Heart right ventricle (tissue), 16 donors: ENCODE data around the gene OS9. TPM values are rescaled to one million over a fixed set of nuclear protein-coding genes. Genes with fewer than 3 reads are reported as not detected.
A peak's percentile ranks its signal among the peaks of the same experiment; 100 is the strongest.

Experiments
- ATAC-seq, 8 donors: fragments of 200-7000 bp; cut with Tn5 transposase; one replicate each; pipeline ENCODE4 v1.9.1; 2020; ENCODE audit warnings: mild to moderate bottlenecking in 8 of 8, moderate library complexity in 8 of 8, moderate number of reproducible peaks in 1 of 8
- DNase-seq, 2 donors: peaks; one replicate each; pipeline ENCODE4 v3.0.0-alpha.2; 2020
- H3K27ac ChIP-seq, 10 donors: fragments of 200-600 bp; sonication (generic) in 2 of 10; one replicate each; pipeline versions ENCODE4 v1.5.0 to v1.8.0; 2020 to 2022; ENCODE audit warnings: mild to moderate bottlenecking in 3 of 10
- H3K27me3 ChIP-seq, 7 donors: fragments of 200-600 bp; one replicate each; pipeline ENCODE4 v1.8.0; 2021 to 2022; ENCODE audit warnings: mild to moderate bottlenecking in 2 of 7
- H3K36me3 ChIP-seq, 9 donors: fragments of 200-600 bp; sonication (generic) in 1 of 9; one replicate each; pipeline versions ENCODE4 v1.5.0 to v1.8.0; 2020 to 2022; ENCODE audit warnings: mild to moderate bottlenecking in 2 of 9
- H3K4me1 ChIP-seq, 9 donors: fragments of 200-600 bp; sonication (generic) in 1 of 9; one replicate each; pipeline versions ENCODE4 v1.5.0 to v1.8.0; 2020 to 2022; ENCODE audit warnings: mild to moderate bottlenecking in 4 of 9
- H3K4me3 ChIP-seq, 10 donors: fragments of 200-600 bp; sonication (generic) in 2 of 10; one replicate each; pipeline versions ENCODE4 v1.5.0 to v1.8.0; 2020 to 2022; ENCODE audit warnings: mild to moderate bottlenecking in 7 of 10, moderate library complexity in 2 of 10
- H3K9me3 ChIP-seq, 11 donors: fragments of 200-600 bp in 10 of 11; sonication (generic) in 2 of 11; one replicate each; pipeline versions ENCODE4 v1.5.0 to v1.8.0; 2013 to 2022; ENCODE audit warnings: mild to moderate bottlenecking in 2 of 11, control low read depth in 1 of 11, moderate library complexity in 1 of 11
- CTCF ChIP-seq, 9 donors: fragments of 200-600 bp; sonication (generic) in 2 of 9; IDR thresholded peaks; one replicate each; pipeline versions ENCODE4 v1.5.0 to v1.8.0; 2021 to 2022; ENCODE audit warnings: antibody characterized with exemption in 9 of 9, mild to moderate bottlenecking in 5 of 9, moderate library complexity in 1 of 9
- WGBS, 2 donors: extraction: QIAGEN DNeasy Blood & Tissue Kit; methylation state at CpG; one replicate each; pipeline ENCODE4 v1.1.7; 2013; ENCODE audit warnings: inconsistent platforms in 1 of 2; 5-methylcytosine and 5-hydroxymethylcytosine counted together
- intact Hi-C, 10 donors: fragments of 100-400 bp; cut with DNase I; formaldehyde crosslinking; loops; one replicate each; pipeline versions ENCODE4 v1.11.1 to v1.14.2; 2022
- polyA plus RNA-seq, 2 donors: library from polyadenylated mRNA; stranded (reverse); fragments of 200-250 nt; gene quantifications; one replicate each; pipeline ENCODE4 v1.2.3, GENCODE V29; 2013
- total RNA-seq, 10 donors: library from RNA; stranded (reverse); fragmentation: NEBNext Ultra II Directional in 3 of 10; extraction: Animal tissue kit (Norgen Biotek cat#: 25700) in 3 of 10; gene quantifications; one replicate each; pipeline versions ENCODE4 v1.2.1 to v1.2.4, GENCODE V29; 2021 to 2023
- donor health status: Arrhythmogenic right ventricular cardiomyopathy.
- donor health status: ischemic (EF 13 %, LVEDD 7.1; RV severe dilation, severe dysfunction).
- donor health status: healthy with polysubstance abuse.
- donor health status: DM: no; HTN: yes; CAD: no.
- donor health status: DM: no; HTN: no; CAD: no.
- donor health status: ischemic (EF 25% LVEDD 6.9; RV normal size, moderate dysfunction).
- donor health status: ischemic (EF 25% LVEDD 5.7; RV mildly dilated, moderate dysfunction).
- donor health status: healthy.
- donor health status: DM: yes; HTN: yes; CAD: no.
- donor health status: Ischemic cardiomyopathy.
- donor health status: ischemic (EF 35%, LVEDD 5.7; RV mildly dilated, moderate dysfunction).
- donor health status: nonischemic (EF 11% LVEDD 7.7; RV severe dilation, severe dysfunction).
- donor health status: DM: yes; HTN: yes; CAD: no.
- donor health status: PGD.
- donor health status: ischemic (EF 29% LVEDD 5.4; RV normal size, mild dysfunction).
- donor health status: nonischemic (EF 23%, LVEDD 6.1; RV moderate dilation, normal function).

Gene OS9
- total and polyA plus RNA-seq, 12 donors: 84.9 to 181 (median 113) TPM

- WGBS, 2 donors: 76% methylated on average over 6 of the region's 6 CpGs
- intact Hi-C loops: no loop called here
- Histone ChIP-seq H3K36me3 (peaks cover 0 to 70% (median 0%) of the 10 kb centered on the region in 9 donors), H3K9me3 (no peaks in the 10 kb centered on the region), H3K4me3 (peak overlapping the region in 1 of 10 donors; percentile 1), H3K4me1 (peaks cover 19 to 38% (median 32%) of the 10 kb centered on the region in 9 donors), H3K27me3 (peaks cover 13 to 83% (median 57%) of the 10 kb centered on the region in 7 donors), H3K27ac (no peak overlapping the region)
- no peak for ATAC-seq
- TF ChIP-seq CTCF (IDR thresholded peaks at IDR 0.05): no peak
- no peak for DNase-seq
Measured at GRCh38 chr12:57733928-57734327, 40.0 kb downstream of the OS9 start.

- peaks cover 19 to 45% (median 34%) of the 10 kb centered on the region in 9 donors for H3K4me1 ChIP-seq
- intact Hi-C loops: no loop called here
- peak overlapping the region in 1 of 10 donors; percentile 7 for H3K27ac ChIP-seq
- H3K27me3 ChIP-seq: peaks cover 13 to 90% (median 64%) of the 10 kb centered on the region in 7 donors
- no peak for ATAC-seq
- TF ChIP-seq CTCF (IDR thresholded peaks at IDR 0.05): no peak
- no peak for DNase-seq
- H3K9me3 ChIP-seq: no peaks in the 10 kb centered on the region
- WGBS, 2 donors: 78% methylated on average over 4 of the region's 4 CpGs
- peaks cover 0 to 64% (median 0%) of the 10 kb centered on the region in 9 donors for H3K36me3 ChIP-seq
- peak overlapping the region in 2 of 10 donors; percentile 17 to 53 for H3K4me3 ChIP-seq
Measured at GRCh38 chr12:57734591-57734990, 40.7 kb downstream of the OS9 start.

DNA sequence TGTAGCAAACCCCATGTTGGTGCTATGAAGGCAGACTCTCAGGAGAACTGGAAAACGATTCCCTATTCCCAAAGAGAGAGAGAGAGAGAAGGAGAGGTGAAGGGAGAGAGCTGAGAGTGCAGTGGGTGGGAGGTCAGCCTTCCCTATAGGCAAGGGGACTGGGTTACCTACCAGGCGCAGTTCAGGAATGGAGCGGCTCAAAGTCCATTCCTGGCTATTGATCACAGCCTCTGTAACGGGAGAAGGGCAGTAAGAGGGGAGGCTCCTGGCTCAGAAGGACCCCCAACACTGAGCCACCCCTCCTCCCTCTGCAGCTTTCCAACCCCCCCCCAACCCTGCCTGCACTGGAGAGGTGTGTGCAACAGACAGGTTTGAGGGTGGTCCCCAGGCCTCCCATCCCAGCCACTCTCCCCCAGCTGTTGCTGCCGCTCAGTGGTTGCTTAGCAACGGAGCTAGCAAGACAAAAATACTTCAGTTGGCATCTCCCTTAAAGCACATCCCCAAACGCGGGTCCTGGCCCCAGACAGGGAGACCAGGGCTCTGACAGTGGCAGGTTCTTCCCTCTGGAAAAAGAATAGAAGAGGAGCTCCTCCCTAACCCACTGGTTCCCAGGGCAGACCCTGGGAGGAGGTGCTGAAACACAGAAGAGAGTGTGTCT, 41.4 kb downstream of the OS9 start:
- WGBS, 2 donors: 22 to 26% methylated on average over 8 of the region's 8 CpGs
- peak overlapping the region; percentile 7 to 56 (median 50) for H3K4me3 ChIP-seq
- no peaks in the 10 kb centered on the region for H3K9me3 ChIP-seq
- intact Hi-C loops: no loop called here
- no peak for TF ChIP-seq CTCF (IDR thresholded peaks at IDR 0.05)
- peaks cover 13 to 93% (median 71%) of the 10 kb centered on the region in 7 donors for H3K27me3 ChIP-seq
- ATAC-seq (no peak), DNase-seq (no peak)
- H3K36me3 ChIP-seq: peaks cover 0 to 57% (median 0%) of the 10 kb centered on the region in 9 donors
- H3K4me1 ChIP-seq: peaks cover 19 to 51% (median 34%) of the 10 kb centered on the region in 9 donors
- peak overlapping the region in 3 of 10 donors; percentile 47 to 77 (median 55) for H3K27ac ChIP-seq

- WGBS, 2 donors: 5 to 6% methylated on average over 49 of the region's 49 CpGs
- Histone ChIP-seq H3K27me3 (peaks cover 13 to 97% (median 75%) of the 10 kb centered on the region in 7 donors), H3K9me3 (no peaks in the 10 kb centered on the region), H3K27ac (peak overlapping the region in 8 of 10 donors; percentile 4 to 77 (median 47)), H3K36me3 (peaks cover 0 to 49% (median 0%) of the 10 kb centered on the region in 9 donors), H3K4me1 (peaks cover 19 to 51% (median 34%) of the 10 kb centered on the region in 9 donors), H3K4me3 (peak overlapping the region; percentile 16 to 56 (median 50))
- peak in 6 of 9 donors; percentile 7 to 55 (median 42) for TF ChIP-seq CTCF (IDR thresholded peaks at IDR 0.05)
- ATAC-seq: peak; percentile 32 to 76 (median 50)
- intact Hi-C loops: no loop called here
- peak; percentile 53 to 61 for DNase-seq
Measured at GRCh38 chr12:57735952-57736740, 42.2 kb downstream of the OS9 start.
